Skeletal muscle cell (primary cell): ENCODE measurements around the gene GM2A.
"Not testable (repeated sequence)": the region's sequence is repeated elsewhere in the genome, so short reads cannot be mapped to it uniquely, and the experiment has no call there.

Experiments used
- DNase-seq: peaks from one replicate; pipeline ENCODE4 v3.0.0-alpha.2; 2010; ENCODE audit warnings: low read depth
- H3K4me3 ChIP-seq: 2 replicates; pipeline ENCODE4 v1.5.1; 2011; ENCODE audit warnings: low read depth, mild to moderate bottlenecking, control low read depth, low read length, moderate library complexity

GM2A gene

GRCh38 chr5:151281001-151281639 lies 28.1 kb downstream of the GM2A start:
- H3K4me3 ChIP-seq, result no peak overlapping the region
- DNase-seq, result no peak

- H3K4me3 ChIP-seq, result no peak overlapping the region
- no peak for DNase-seq
Observed at GRCh38 chr5:151283120-151283825, 30.3 kb downstream of the GM2A start.

- no peak overlapping the region for H3K4me3 ChIP-seq
- no peak for DNase-seq
Observed at GRCh38 chr5:151284392-151284967, 31.5 kb downstream of the GM2A start.

- DNase-seq, result no peak
Observed at GRCh38 chr5:151285683-151286082, 32.7 kb downstream of the GM2A start.

GRCh38 chr5:151286246-151286645 lies 33.3 kb downstream of the GM2A start:
- DNase-seq, result no peak
- H3K4me3 ChIP-seq, result no peak overlapping the region

More at GRCh38 chr5:151285683-151286082, 32.7 kb downstream of the GM2A start:
- H3K4me3 ChIP-seq, result no peak overlapping the region

- no peak overlapping the region for H3K4me3 ChIP-seq
- no peak for DNase-seq
Observed at GRCh38 chr5:151288180-151288579, 35.2 kb downstream of the GM2A start.

GRCh38 chr5:151293624-151294023 lies 40.6 kb downstream of the GM2A start:
- no peak for DNase-seq
- H3K4me3 ChIP-seq, result no peak overlapping the region

GRCh38 chr5:151295138-151295537 lies 42.2 kb downstream of the GM2A start:
- no peak for DNase-seq
- H3K4me3 ChIP-seq, result no peak overlapping the region

- no peak overlapping the region for H3K4me3 ChIP-seq
- no peak for DNase-seq
Observed at GRCh38 chr5:151295791-151296477, 42.9 kb downstream of the GM2A start.

- no peak for DNase-seq
- no peak overlapping the region for H3K4me3 ChIP-seq
Observed at GRCh38 chr5:151296478-151296830, 43.5 kb downstream of the GM2A start.

GRCh38 chr5:151296974-151297373 lies 44.0 kb downstream of the GM2A start:
- no peak overlapping the region for H3K4me3 ChIP-seq
- DNase-seq, result no peak

- no peak overlapping the region for H3K4me3 ChIP-seq
- peak; percentile 3 for DNase-seq
Observed at GRCh38 chr5:151298063-151298855, 45.3 kb downstream of the GM2A start.

GRCh38 chr5:151303666-151304065 lies 50.7 kb downstream of the GM2A start, which contains the start of gene SLC36A3:
Gene SLC36A3 (minus strand): TSS chr5:151303766. CDS start chr5:151303354, 412 bp downstream.
- no peak within 1 kb of the TSS for H3K4me3 ChIP-seq
- DNase-seq, result no peak

GRCh38 chr5:151309266-151309665 lies 56.3 kb downstream of the GM2A start:
- H3K4me3 ChIP-seq, DNase-seq: not testable (repeated sequence)

- H3K4me3 ChIP-seq, DNase-seq: not testable (repeated sequence)
Observed at GRCh38 chr5:151309821-151310220, 56.8 kb downstream of the GM2A start.

GRCh38 chr5:151310932-151311331 lies 57.9 kb downstream of the GM2A start:
- no peak for DNase-seq
- no peak overlapping the region for H3K4me3 ChIP-seq

- no peak for DNase-seq
- no peak overlapping the region for H3K4me3 ChIP-seq
Observed at GRCh38 chr5:151312756-151313324, 59.9 kb downstream of the GM2A start.

GRCh38 chr5:151313357-151313756 lies 60.4 kb downstream of the GM2A start:
- no peak for DNase-seq
- H3K4me3 ChIP-seq, result no peak overlapping the region

- DNase-seq, result peak; percentile 7
Observed at GRCh38 chr5:151315998-151316597, 63.1 kb downstream of the GM2A start.

More at GRCh38 chr5:151315998-151316597, 63.1 kb downstream of the GM2A start:
- H3K4me3 ChIP-seq, result no peak overlapping the region
